GDM1 (cell line): ENCODE measurements around the gene BANF1.

ENCODE experiments used
- DNase-seq: peaks from one replicate; lab custom pipeline; 2025; lab: John Stamatoyannopoulos, UW

BANF1 gene

GRCh38 chr11:66039765-66040164 lies 37.5 kb downstream of the BANF1 start:
- DNase-seq = no peak

GRCh38 chr11:66042227-66042995 lies 40.1 kb downstream of the BANF1 start:
- DNase-seq = no peak

- DNase-seq = no peak
These were observed 40.9 kb downstream of the BANF1 start for GRCh38 chr11:66042996-66043906.

GRCh38 chr11:66044757-66045156 lies 42.5 kb downstream of the BANF1 start:
- no peak for DNase-seq

GRCh38 chr11:66045177-66045639 lies 42.9 kb downstream of the BANF1 start:
- peak; percentile 66 for DNase-seq

GRCh38 chr11:66046901-66047300 lies 44.6 kb downstream of the BANF1 start:
- no peak for DNase-seq

GRCh38 chr11:66047541-66048365 lies 45.5 kb downstream of the BANF1 start:
- DNase-seq = no peak

- DNase-seq = no peak
These were observed 46.4 kb downstream of the BANF1 start, which contains the start of gene GAL3ST3 for GRCh38 chr11:66048547-66049323. Gene GAL3ST3, minus strand, starts transcription at chr11:66049161. Its CDS starts 3,746 bp downstream, at chr11:66045415.

- no peak for DNase-seq
These were observed 48.4 kb downstream of the BANF1 start for GRCh38 chr11:66050581-66051231.

- DNase-seq = no peak
These were observed 49.1 kb downstream of the BANF1 start for GRCh38 chr11:66051371-66051765.

GRCh38 chr11:66051766-66052663 lies 49.7 kb downstream of the BANF1 start, which contains the start of gene SF3B2:
Gene SF3B2, plus strand, starts transcription at chr11:66052364. Its CDS starts 21 bp downstream, at chr11:66052385.
- peak; percentile 98 for DNase-seq

GRCh38 chr11:66052664-66052982 lies 50.3 kb downstream of the BANF1 start:
- DNase-seq = no peak
